GM12892 (cell line): ENCODE results near the gene SMURF2.

Source experiments
- POLR2A ChIP-seq: IDR thresholded peaks from 2 replicates; pipeline ENCODE4 v1.6.1; 2011; ENCODE audit warnings: low read depth, low read length, control low read depth
- POLR2AphosphoS5 ChIP-seq: IDR thresholded peaks from 2 replicates; pipeline ENCODE4 v1.6.1; 2011; ENCODE audit warnings: low read depth, low read length, control low read depth

DNA sequence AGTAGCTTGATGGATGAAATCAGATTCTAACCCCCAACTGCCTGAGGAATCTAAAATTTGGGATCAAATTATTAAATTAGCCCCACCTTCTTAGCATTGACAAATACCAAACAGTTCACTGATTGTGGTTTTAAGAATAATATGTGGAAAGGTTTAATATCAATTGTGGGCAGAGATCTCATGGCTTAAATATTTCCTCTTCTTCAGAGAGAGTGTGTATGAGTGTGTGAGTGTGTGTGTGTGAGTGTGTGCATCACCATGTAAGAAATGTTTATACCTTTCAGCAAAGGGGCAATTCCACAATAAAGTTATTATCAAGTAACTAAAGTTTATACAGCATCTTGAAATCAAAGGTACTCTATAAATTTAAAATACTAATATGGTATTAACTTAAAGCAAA is 3.2 kb downstream of the SMURF2 start:
- TF ChIP-seq POLR2AphosphoS5 (no peak), POLR2A (no peak)
